GM10266 (cell line): ENCODE measurements around the gene ZCCHC14.

ENCODE experiments used
- DNase-seq: peaks from one replicate; pipeline ENCODE4 v3.0.0; 2012; ENCODE audit errors: extremely low spot score
- CTCF ChIP-seq: IDR thresholded peaks from 2 replicates; pipeline ENCODE4 v1.5.1; 2012; ENCODE audit warnings: mild to moderate bottlenecking, low read depth; ENCODE audit not compliant: control insufficient read depth, insufficient read depth; ENCODE audit errors: missing control alignments

Gene ZCCHC14

DNA sequence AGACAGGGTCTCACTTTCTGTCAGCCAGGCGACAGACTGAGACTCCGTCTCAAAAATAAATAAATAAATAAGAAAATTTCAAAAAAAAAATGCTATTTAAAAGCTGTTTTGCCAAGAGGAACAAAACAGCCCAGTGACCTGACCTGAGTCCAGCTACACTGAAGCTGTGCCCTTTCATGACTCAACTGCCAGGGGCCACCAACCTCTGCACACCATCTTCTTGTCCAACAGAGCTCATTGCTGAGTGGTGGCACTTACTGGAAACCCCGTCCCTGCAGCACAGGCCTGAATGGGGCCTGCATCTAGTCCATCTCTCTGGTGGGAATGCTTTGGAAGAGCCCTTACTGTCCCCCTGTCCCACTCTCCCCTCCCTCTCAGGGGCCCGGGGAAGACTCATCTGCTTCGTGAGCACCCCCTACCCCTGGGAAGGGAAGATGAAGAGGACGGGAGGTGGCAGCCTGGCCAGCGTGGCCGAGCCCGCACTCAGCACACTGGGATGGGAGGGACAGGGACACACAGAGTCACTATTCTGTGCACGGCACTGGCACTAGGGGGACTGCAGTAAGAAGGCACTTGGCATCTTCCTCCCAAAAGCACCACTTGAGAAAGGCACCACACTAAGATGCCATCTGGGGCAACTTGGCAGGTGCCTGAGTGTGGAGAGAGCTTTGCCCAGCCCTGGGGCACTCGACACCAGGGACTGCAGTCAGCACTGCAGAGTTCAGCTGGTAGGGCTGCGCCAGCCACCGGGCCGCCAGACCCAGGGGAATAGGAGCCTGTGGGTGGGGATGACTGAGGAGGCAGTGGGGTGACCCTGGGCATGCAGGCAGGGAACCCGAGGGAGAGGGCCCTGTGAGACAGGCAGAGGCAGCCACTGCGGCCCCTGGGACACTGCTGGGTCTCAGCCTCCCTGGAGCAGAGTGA lies 122.8 kb downstream of the ZCCHC14 start:
- no peak for TF ChIP-seq CTCF
- DNase-seq = no peak

- DNase-seq = no peak
- no peak for TF ChIP-seq CTCF
These were observed 123.6 kb downstream of the ZCCHC14 start for GRCh38 chr16:87369117-87369765.

GRCh38 chr16:87368029-87368770 lies 124.6 kb downstream of the ZCCHC14 start:
- no peak for TF ChIP-seq CTCF
- DNase-seq = no peak

DNA sequence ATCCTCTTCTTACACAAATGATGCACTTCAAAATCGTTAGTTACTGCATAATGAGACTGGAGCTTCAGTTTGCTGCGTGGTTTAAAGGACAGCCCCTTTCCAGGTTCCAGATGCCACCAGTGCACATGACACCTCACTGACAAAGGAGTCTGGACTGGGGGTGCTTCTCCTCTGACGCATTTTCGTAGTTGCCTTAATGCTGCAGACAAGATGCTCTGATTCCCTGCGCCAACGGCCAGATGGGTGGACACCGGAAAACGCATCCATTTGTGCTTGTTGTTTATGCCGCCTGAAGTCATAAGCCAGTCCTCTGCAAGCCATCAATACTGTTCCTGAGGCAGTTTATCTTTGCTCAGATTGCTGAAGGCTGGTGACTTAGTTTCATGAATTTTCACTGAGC lies 125.3 kb downstream of the ZCCHC14 start:
- no peak for TF ChIP-seq CTCF
- no peak for DNase-seq

DNA sequence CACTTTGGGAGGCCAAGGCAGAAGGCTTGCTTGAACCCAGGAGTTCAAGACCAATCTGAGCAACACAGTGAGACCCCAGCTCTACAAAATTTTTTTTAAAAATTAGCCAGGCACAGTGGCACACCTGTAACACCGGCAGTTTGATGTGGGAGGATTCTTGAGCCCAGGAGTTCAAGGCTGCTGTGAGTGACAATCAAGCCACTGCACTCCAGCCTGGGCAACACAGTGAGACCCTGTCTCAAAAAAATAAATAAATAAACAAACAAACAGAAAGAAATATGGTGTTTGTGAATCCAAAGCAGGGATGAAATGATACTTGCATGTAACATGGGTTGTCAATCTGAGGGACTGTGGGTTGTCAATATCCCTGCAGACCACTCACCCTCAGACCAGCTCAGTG lies 125.9 kb downstream of the ZCCHC14 start:
- no peak for DNase-seq
- no peak for TF ChIP-seq CTCF

- no peak for TF ChIP-seq CTCF
- no peak for DNase-seq
These were observed 126.5 kb downstream of the ZCCHC14 start for GRCh38 chr16:87366288-87366687.
